ENCODE measurements around the gene IKZF3.
"Not testable (repeated sequence)": the region's sequence is repeated elsewhere in the genome, so short reads cannot be mapped to it uniquely, and the experiment has no call there.

IKZF3 gene

GRCh38 chr17:39751637-39752036, 112.5 kb downstream of the IKZF3 start:
- H3K4me3 ChIP-seq (ENCODE audit: control insufficient read depth in 1 of 7, extremely low read depth in 1 of 7, insufficient read depth in 4 of 7, low read depth in 2 of 7, low read length in 6 of 7): no peak overlapping the region
- POLR2A ChIA-PET: no interaction called here
- peaks cover 0 to 37% (median 33%) of the 10 kb centered on the region in 4 experiments for H3K4me1 ChIP-seq (ENCODE audit: control extremely low read depth in 1 of 4, control insufficient read depth in 4 of 4, insufficient read depth in 4 of 4, low read length in 3 of 4)
- CTCF ChIA-PET: interaction anchor here (1.4 kb wide), 1 partner anchor 130 kb away, joined by 3 read pairs; no protein-coding TSS in a partner anchor
- 83% methylated on average over 3 of the region's 10 CpGs for WGBS (ENCODE audit: insufficient coverage)
- peaks cover 0 to 3% (median 0%) of the 10 kb centered on the region in 5 experiments for H3K27me3 ChIP-seq (replicated peaks in 2 of 5; ENCODE audit: control insufficient read depth in 4 of 5, insufficient read depth in 5 of 5, low read length in 4 of 5)
- no peaks in the 10 kb centered on the region for H3K9me3 ChIP-seq (ENCODE audit: control extremely low read depth in 1 of 5, control insufficient read depth in 4 of 5, insufficient read depth in 2 of 5, low read depth in 1 of 5, low read length in 4 of 5)
- no peaks in the 10 kb centered on the region for H3K36me3 ChIP-seq (ENCODE audit: control insufficient read depth in 4 of 4, insufficient read depth in 4 of 4, low read length in 3 of 4)
- DNase-seq: no peak
- H3K27ac ChIP-seq (ENCODE audit: insufficient read depth in 1 of 2, low read depth in 1 of 2, low read length in 2 of 2, poor library complexity in 1 of 2, severe bottlenecking in 2 of 2): no peak overlapping the region

- H3K36me3 ChIP-seq (ENCODE audit: control insufficient read depth in 4 of 4, insufficient read depth in 4 of 4, low read length in 3 of 4): no peaks in the 10 kb centered on the region
- WGBS (ENCODE audit: insufficient coverage): 77% methylated on average over 3 of the region's 5 CpGs
- H3K4me3 ChIP-seq (ENCODE audit: control insufficient read depth in 1 of 7, extremely low read depth in 1 of 7, insufficient read depth in 4 of 7, low read depth in 2 of 7, low read length in 6 of 7): no peak overlapping the region
- no peaks in the 10 kb centered on the region for H3K9me3 ChIP-seq (ENCODE audit: control extremely low read depth in 1 of 5, control insufficient read depth in 4 of 5, insufficient read depth in 2 of 5, low read depth in 1 of 5, low read length in 4 of 5)
- H3K27ac ChIP-seq (ENCODE audit: insufficient read depth in 1 of 2, low read depth in 1 of 2, low read length in 2 of 2, poor library complexity in 1 of 2, severe bottlenecking in 2 of 2): no peak overlapping the region
- POLR2A ChIA-PET: no interaction called here
- peaks cover 0 to 3% (median 0%) of the 10 kb centered on the region in 5 experiments for H3K27me3 ChIP-seq (replicated peaks in 2 of 5; ENCODE audit: control insufficient read depth in 4 of 5, insufficient read depth in 5 of 5, low read length in 4 of 5)
- no peak for DNase-seq
- CTCF ChIA-PET: interaction anchor here (1.4 kb wide), 1 partner anchor 129 kb away, joined by 3 read pairs; no protein-coding TSS in a partner anchor
- H3K4me1 ChIP-seq (ENCODE audit: control extremely low read depth in 1 of 4, control insufficient read depth in 4 of 4, insufficient read depth in 4 of 4, low read length in 3 of 4): peaks cover 0 to 31% (median 29%) of the 10 kb centered on the region in 4 experiments
Observed at GRCh38 chr17:39751016-39751543, 113.0 kb downstream of the IKZF3 start.

- no peaks in the 10 kb centered on the region for H3K36me3 ChIP-seq (ENCODE audit: control insufficient read depth in 4 of 4, insufficient read depth in 4 of 4, low read length in 3 of 4)
- no peak overlapping the region for H3K27ac ChIP-seq (ENCODE audit: insufficient read depth in 1 of 2, low read depth in 1 of 2, low read length in 2 of 2, poor library complexity in 1 of 2, severe bottlenecking in 2 of 2)
- 96% methylated on average over 8 of the region's 9 CpGs for WGBS (ENCODE audit: insufficient coverage)
- ChIA-PET POLR2A (no interaction called here), CTCF (interaction anchor here (1.0 to 1.4 kb wide), 2 partner anchors 19 to 129 kb away, joined by 3 read pairs; no protein-coding TSS in a partner anchor)
- H3K4me1 ChIP-seq (ENCODE audit: control extremely low read depth in 1 of 4, control insufficient read depth in 4 of 4, insufficient read depth in 4 of 4, low read length in 3 of 4): peaks cover 0 to 24% (median 22%) of the 10 kb centered on the region in 4 experiments
- H3K27me3 ChIP-seq (replicated peaks in 2 of 5; ENCODE audit: control insufficient read depth in 4 of 5, insufficient read depth in 5 of 5, low read length in 4 of 5): peaks cover 0 to 3% (median 0%) of the 10 kb centered on the region in 5 experiments
- H3K9me3 ChIP-seq (ENCODE audit: control extremely low read depth in 1 of 5, control insufficient read depth in 4 of 5, insufficient read depth in 2 of 5, low read depth in 1 of 5, low read length in 4 of 5): no peaks in the 10 kb centered on the region
- no peak overlapping the region for H3K4me3 ChIP-seq (ENCODE audit: control insufficient read depth in 1 of 7, extremely low read depth in 1 of 7, insufficient read depth in 4 of 7, low read depth in 2 of 7, low read length in 6 of 7)
- no peak for DNase-seq
Observed at GRCh38 chr17:39750131-39751015, 113.7 kb downstream of the IKZF3 start.

GRCh38 chr17:39748444-39749034, 115.6 kb downstream of the IKZF3 start:
- H3K4me3 ChIP-seq (ENCODE audit: control insufficient read depth in 1 of 7, extremely low read depth in 1 of 7, insufficient read depth in 4 of 7, low read depth in 2 of 7, low read length in 6 of 7); POLR2A ChIA-PET; DNase-seq; CTCF ChIA-PET; H3K27ac ChIP-seq (ENCODE audit: insufficient read depth in 1 of 2, low read depth in 1 of 2, low read length in 2 of 2, poor library complexity in 1 of 2, severe bottlenecking in 2 of 2); H3K36me3 ChIP-seq (ENCODE audit: control insufficient read depth in 4 of 4, insufficient read depth in 4 of 4, low read length in 3 of 4); H3K9me3 ChIP-seq (ENCODE audit: control extremely low read depth in 1 of 5, control insufficient read depth in 4 of 5, insufficient read depth in 2 of 5, low read depth in 1 of 5, low read length in 4 of 5): not testable (repeated sequence)
- Histone ChIP-seq H3K27me3 (replicated peaks in 2 of 5; ENCODE audit: control insufficient read depth in 4 of 5, insufficient read depth in 5 of 5, low read length in 4 of 5) (peaks cover 0 to 11% (median 1%) of the 10 kb centered on the region in 5 experiments), H3K4me1 (ENCODE audit: control extremely low read depth in 1 of 4, control insufficient read depth in 4 of 4, insufficient read depth in 4 of 4, low read length in 3 of 4) (peaks cover 0 to 10% (median 6%) of the 10 kb centered on the region in 4 experiments)
- WGBS (ENCODE audit: insufficient coverage): 97% methylated on average over 3 of the region's 8 CpGs

GRCh38 chr17:39747745-39748144, 116.4 kb downstream of the IKZF3 start:
- Histone ChIP-seq H3K27ac (ENCODE audit: insufficient read depth in 1 of 2, low read depth in 1 of 2, low read length in 2 of 2, poor library complexity in 1 of 2, severe bottlenecking in 2 of 2) (no peak overlapping the region), H3K4me3 (ENCODE audit: control insufficient read depth in 1 of 7, extremely low read depth in 1 of 7, insufficient read depth in 4 of 7, low read depth in 2 of 7, low read length in 6 of 7) (no peak overlapping the region), H3K4me1 (ENCODE audit: control extremely low read depth in 1 of 4, control insufficient read depth in 4 of 4, insufficient read depth in 4 of 4, low read length in 3 of 4) (peaks cover 0 to 2% (median 0%) of the 10 kb centered on the region in 4 experiments), H3K27me3 (replicated peaks in 2 of 5; ENCODE audit: control insufficient read depth in 4 of 5, insufficient read depth in 5 of 5, low read length in 4 of 5) (peaks cover 0 to 19% (median 9%) of the 10 kb centered on the region in 5 experiments), H3K36me3 (ENCODE audit: control insufficient read depth in 4 of 4, insufficient read depth in 4 of 4, low read length in 3 of 4) (no peaks in the 10 kb centered on the region), H3K9me3 (ENCODE audit: control extremely low read depth in 1 of 5, control insufficient read depth in 4 of 5, insufficient read depth in 2 of 5, low read depth in 1 of 5, low read length in 4 of 5) (no peaks in the 10 kb centered on the region)
- 93% methylated on average over 3 of the region's 4 CpGs for WGBS (ENCODE audit: insufficient coverage)
- ChIA-PET POLR2A (no interaction called here), CTCF (no interaction called here)
- DNase-seq: no peak

- ChIA-PET CTCF (interaction anchor here (2.3 kb wide), 1 partner anchor 17 kb away, joined by 7 read pairs; no protein-coding TSS in a partner anchor), POLR2A (no interaction called here)
- H3K27me3 ChIP-seq (replicated peaks in 2 of 5; ENCODE audit: control insufficient read depth in 4 of 5, insufficient read depth in 5 of 5, low read length in 4 of 5): peaks cover 0 to 29% (median 18%) of the 10 kb centered on the region in 5 experiments
- no peak for DNase-seq
- no peaks in the 10 kb centered on the region for H3K9me3 ChIP-seq (ENCODE audit: control extremely low read depth in 1 of 5, control insufficient read depth in 4 of 5, insufficient read depth in 2 of 5, low read depth in 1 of 5, low read length in 4 of 5)
- WGBS (ENCODE audit: insufficient coverage): 97% methylated on average over 4 of the region's 7 CpGs
- no peak overlapping the region for H3K4me3 ChIP-seq (ENCODE audit: control insufficient read depth in 1 of 7, extremely low read depth in 1 of 7, insufficient read depth in 4 of 7, low read depth in 2 of 7, low read length in 6 of 7)
- H3K36me3 ChIP-seq (ENCODE audit: control insufficient read depth in 4 of 4, insufficient read depth in 4 of 4, low read length in 3 of 4): no peaks in the 10 kb centered on the region
- no peaks in the 10 kb centered on the region for H3K4me1 ChIP-seq (ENCODE audit: control extremely low read depth in 1 of 4, control insufficient read depth in 4 of 4, insufficient read depth in 4 of 4, low read length in 3 of 4)
- no peak overlapping the region for H3K27ac ChIP-seq (ENCODE audit: insufficient read depth in 1 of 2, low read depth in 1 of 2, low read length in 2 of 2, poor library complexity in 1 of 2, severe bottlenecking in 2 of 2)
Observed at GRCh38 chr17:39746145-39746461, 118.0 kb downstream of the IKZF3 start.

All from common myeloid progenitor, CD34-positive (primary cell).